ENCODE measurements around the gene NPC1L1.

The NPC1L1 gene

DNA sequence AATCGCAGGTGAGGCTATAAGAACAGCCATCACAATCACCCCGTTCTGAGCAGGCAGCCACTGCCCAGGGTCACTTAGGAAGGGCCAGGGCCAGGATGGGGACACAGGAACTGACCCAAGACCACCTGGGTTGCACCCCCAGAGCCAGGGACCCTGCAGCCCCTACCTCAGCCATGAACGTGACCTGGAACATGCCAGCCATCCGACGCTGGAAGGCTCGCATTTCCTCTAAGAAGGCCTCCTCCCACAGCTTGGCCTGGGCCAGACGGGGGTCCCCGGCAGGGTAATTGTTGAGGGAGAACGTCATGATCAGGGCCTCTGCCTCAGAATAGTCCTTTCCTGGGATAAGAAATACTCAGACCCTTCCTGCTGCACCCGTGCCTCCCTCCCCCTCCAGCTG lies 5.0 kb downstream of the NPC1L1 start:
- peaks cover 2 to 4% of the 10 kb centered on the region in 2 donors for H3K4me1 Mint-ChIP-seq
- DNase-seq (no peak), ATAC-seq (replicated peaks) (no peak)
- no peaks in the 10 kb centered on the region for H3K36me3 Mint-ChIP-seq
- H3K27me3 Mint-ChIP-seq, result peaks cover 0 to 8% of the 10 kb centered on the region in 2 donors
- H3K4me3 Mint-ChIP-seq, result no peak overlapping the region
- H3K9me3 Mint-ChIP-seq, result no peaks in the 10 kb centered on the region
- H3K27ac Mint-ChIP-seq, result no peak overlapping the region

GRCh38 chr7:44535348-44536064 lies 5.6 kb downstream of the NPC1L1 start:
- no peaks in the 10 kb centered on the region for H3K9me3 Mint-ChIP-seq
- no peak overlapping the region for H3K27ac Mint-ChIP-seq

DNA sequence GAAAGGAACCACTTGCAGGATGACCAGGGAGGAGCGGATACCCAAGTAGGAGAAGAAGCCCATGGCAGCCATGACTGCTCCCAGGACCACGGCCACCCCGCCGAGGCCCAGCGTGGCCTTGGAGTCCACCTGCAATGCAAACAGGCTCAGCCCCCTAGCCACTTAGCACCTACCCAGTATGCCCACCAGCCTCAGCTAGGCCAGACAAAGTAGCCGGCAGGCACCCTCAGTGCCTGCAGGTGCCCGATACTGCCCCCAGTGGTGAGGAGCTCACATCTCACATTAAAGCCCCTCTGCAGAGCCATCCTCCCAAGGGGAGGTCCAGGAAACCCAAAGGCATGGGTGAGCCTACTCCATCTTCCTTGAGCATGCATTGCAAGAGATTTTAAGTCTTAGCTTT lies 6.6 kb downstream of the NPC1L1 start:
- peak; percentile 31 for DNase-seq
- peaks cover 9 to 10% of the 10 kb centered on the region in 2 donors for H3K4me1 Mint-ChIP-seq
- no peaks in the 10 kb centered on the region for H3K9me3 Mint-ChIP-seq
- H3K27me3 Mint-ChIP-seq, result peaks cover 0 to 7% of the 10 kb centered on the region in 2 donors
- no peak overlapping the region for H3K4me3 Mint-ChIP-seq
- no peaks in the 10 kb centered on the region for H3K36me3 Mint-ChIP-seq
- ATAC-seq (replicated peaks), result peak; percentile 84 to 87
- no peak overlapping the region for H3K27ac Mint-ChIP-seq

More at GRCh38 chr7:44535348-44536064, 5.6 kb downstream of the NPC1L1 start:
- H3K27me3 Mint-ChIP-seq, result peaks cover 0 to 11% of the 10 kb centered on the region in 2 donors
- ATAC-seq (replicated peaks) (no peak), DNase-seq (no peak)
- no peak overlapping the region for H3K4me3 Mint-ChIP-seq
- no peaks in the 10 kb centered on the region for H3K36me3 Mint-ChIP-seq
- H3K4me1 Mint-ChIP-seq, result peaks cover 8 to 10% of the 10 kb centered on the region in 2 donors

DNA sequence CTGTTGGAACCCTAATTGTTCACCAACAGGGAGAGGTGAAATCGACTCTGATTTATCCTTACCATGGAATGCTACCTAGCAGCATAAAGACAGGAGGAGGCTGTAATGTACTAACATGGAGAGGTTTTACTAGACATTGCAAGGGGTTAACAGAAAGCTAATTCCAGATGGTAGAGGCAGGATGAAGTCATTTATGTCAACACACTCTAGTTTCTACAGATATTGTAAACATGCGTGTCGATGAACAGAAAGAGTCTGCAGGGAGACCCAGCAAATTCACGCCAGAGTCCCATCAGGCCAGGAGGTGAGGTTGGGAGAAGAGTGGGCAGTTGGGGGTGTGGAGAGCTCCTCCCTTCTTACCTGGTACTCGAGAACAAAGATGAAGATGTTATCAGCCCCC lies 7.0 kb downstream of the NPC1L1 start:
- ATAC-seq (replicated peaks) (no peak), DNase-seq (no peak)
- H3K27ac Mint-ChIP-seq, result no peak overlapping the region
- no peak overlapping the region for H3K4me3 Mint-ChIP-seq
- peaks cover 0 to under 1% of the 10 kb centered on the region in 2 donors for H3K9me3 Mint-ChIP-seq
- H3K27me3 Mint-ChIP-seq, result peaks cover 0 to 4% of the 10 kb centered on the region in 2 donors
- no peaks in the 10 kb centered on the region for H3K36me3 Mint-ChIP-seq
- peaks cover 9 to 10% of the 10 kb centered on the region in 2 donors for H3K4me1 Mint-ChIP-seq

GRCh38 chr7:44533301-44534055 lies 7.7 kb downstream of the NPC1L1 start:
- peaks cover 9 to 10% of the 10 kb centered on the region in 2 donors for H3K4me1 Mint-ChIP-seq
- H3K36me3 Mint-ChIP-seq, result no peaks in the 10 kb centered on the region
- no peak overlapping the region for H3K27ac Mint-ChIP-seq
- no peak for ATAC-seq (replicated peaks)
- no peak for DNase-seq
- H3K9me3 Mint-ChIP-seq, result peaks cover 0 to 2% of the 10 kb centered on the region in 2 donors
- peaks cover 0 to 4% of the 10 kb centered on the region in 2 donors for H3K27me3 Mint-ChIP-seq
- H3K4me3 Mint-ChIP-seq, result no peak overlapping the region

GRCh38 chr7:44531421-44532380 lies 9.4 kb downstream of the NPC1L1 start:
- no peak overlapping the region for H3K4me3 Mint-ChIP-seq

GRCh38 chr7:44530990-44531389 lies 10.1 kb downstream of the NPC1L1 start:
- Mint-ChIP-seq H3K27ac (no peak overlapping the region), H3K4me3 (no peak overlapping the region), H3K27me3 (peaks cover 0 to 4% of the 10 kb centered on the region in 2 donors), H3K9me3 (peaks cover 1 to 5% of the 10 kb centered on the region in 2 donors), H3K36me3 (peaks cover 0 to 2% of the 10 kb centered on the region in 2 donors), H3K4me1 (peaks cover 9 to 10% of the 10 kb centered on the region in 2 donors)
- DNase-seq, result no peak
- ATAC-seq (replicated peaks), result peak in 1 of 2 donors; percentile 39

More at GRCh38 chr7:44531421-44532380, 9.4 kb downstream of the NPC1L1 start:
- H3K36me3 Mint-ChIP-seq, result no peaks in the 10 kb centered on the region
- no peak for DNase-seq
- peaks cover 0 to 4% of the 10 kb centered on the region in 2 donors for H3K9me3 Mint-ChIP-seq
- no peak overlapping the region for H3K27ac Mint-ChIP-seq
- peaks cover 0 to 4% of the 10 kb centered on the region in 2 donors for H3K27me3 Mint-ChIP-seq
- H3K4me1 Mint-ChIP-seq, result peaks cover 9 to 10% of the 10 kb centered on the region in 2 donors
- no peak for ATAC-seq (replicated peaks)

- Mint-ChIP-seq H3K4me1 (no peaks in the 10 kb centered on the region), H3K4me3 (no peak overlapping the region), H3K27ac (no peak overlapping the region), H3K36me3 (peaks cover 7 to 13% of the 10 kb centered on the region in 2 donors), H3K9me3 (peaks cover 13 to 16% of the 10 kb centered on the region in 2 donors), H3K27me3 (peaks cover 14 to 15% of the 10 kb centered on the region in 2 donors)
- no peak for DNase-seq
- no peak for ATAC-seq (replicated peaks)
Observed at GRCh38 chr7:44524811-44525388, 16.2 kb downstream of the NPC1L1 start.

GRCh38 chr7:44522315-44522714 lies 18.8 kb downstream of the NPC1L1 start:
- Mint-ChIP-seq H3K27me3 (peaks cover 14 to 23% of the 10 kb centered on the region in 2 donors), H3K9me3 (peaks cover 11 to 13% of the 10 kb centered on the region in 2 donors)
- DNase-seq, result no peak

DNA sequence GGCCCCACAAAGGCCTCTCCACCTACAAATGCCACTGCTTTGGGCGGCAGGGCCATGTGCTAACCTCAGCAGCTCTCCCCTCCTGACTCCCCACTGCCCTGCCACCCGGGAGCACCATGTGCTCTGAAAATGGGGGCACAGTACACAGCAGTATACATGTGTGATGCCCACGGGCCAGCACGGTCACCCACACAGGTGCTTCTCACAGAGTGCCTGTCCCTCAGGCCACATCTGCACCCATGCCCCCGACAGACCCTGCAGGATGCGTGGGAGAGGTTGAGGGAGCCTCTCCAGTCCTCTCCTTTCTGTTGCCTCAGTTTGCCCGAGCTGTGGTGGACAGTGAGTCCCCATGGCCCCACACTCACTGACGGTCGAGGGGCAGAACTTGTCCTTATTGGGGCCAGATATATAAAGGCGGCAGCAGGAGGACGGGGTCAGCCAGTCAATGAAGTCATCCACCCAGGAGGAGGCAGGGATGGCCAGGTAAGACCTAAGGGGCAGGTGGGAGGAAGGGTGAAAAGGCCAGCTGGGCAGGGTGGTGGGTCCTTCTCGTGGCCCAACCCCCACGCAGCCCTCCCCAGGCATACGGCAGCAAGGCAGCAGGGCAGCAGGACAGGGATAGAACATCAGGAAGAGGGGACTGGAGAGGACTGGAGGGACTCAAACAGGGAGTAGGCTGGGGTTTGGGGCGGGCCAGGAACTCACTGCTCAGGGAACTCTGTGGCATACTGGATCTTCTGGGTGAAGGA lies 19.6 kb downstream of the NPC1L1 start:
- H3K27me3 Mint-ChIP-seq, result peaks cover 14 to 24% of the 10 kb centered on the region in 2 donors
- H3K36me3 Mint-ChIP-seq, result peaks cover 7 to 13% of the 10 kb centered on the region in 2 donors
- no peak overlapping the region for H3K27ac Mint-ChIP-seq
- ATAC-seq (replicated peaks) (no peak), DNase-seq (no peak)
- H3K9me3 Mint-ChIP-seq, result peaks cover 11 to 13% of the 10 kb centered on the region in 2 donors
- no peak overlapping the region for H3K4me3 Mint-ChIP-seq
- no peaks in the 10 kb centered on the region for H3K4me1 Mint-ChIP-seq

More at GRCh38 chr7:44522315-44522714, 18.8 kb downstream of the NPC1L1 start:
- Mint-ChIP-seq H3K36me3 (peaks cover 7 to 13% of the 10 kb centered on the region in 2 donors), H3K4me3 (no peak overlapping the region), H3K4me1 (no peaks in the 10 kb centered on the region), H3K27ac (no peak overlapping the region)
- no peak for ATAC-seq (replicated peaks)

- H3K4me3 Mint-ChIP-seq, result no peak overlapping the region
- no peak for DNase-seq
- H3K27me3 Mint-ChIP-seq, result peaks cover 14 to 32% of the 10 kb centered on the region in 2 donors
- no peaks in the 10 kb centered on the region for H3K4me1 Mint-ChIP-seq
- H3K36me3 Mint-ChIP-seq, result peaks cover 4 to 8% of the 10 kb centered on the region in 2 donors
- no peak for ATAC-seq (replicated peaks)
- no peak overlapping the region for H3K27ac Mint-ChIP-seq
- peaks cover 8 to 10% of the 10 kb centered on the region in 2 donors for H3K9me3 Mint-ChIP-seq
Observed at GRCh38 chr7:44520574-44520973, 20.6 kb downstream of the NPC1L1 start.

DNA sequence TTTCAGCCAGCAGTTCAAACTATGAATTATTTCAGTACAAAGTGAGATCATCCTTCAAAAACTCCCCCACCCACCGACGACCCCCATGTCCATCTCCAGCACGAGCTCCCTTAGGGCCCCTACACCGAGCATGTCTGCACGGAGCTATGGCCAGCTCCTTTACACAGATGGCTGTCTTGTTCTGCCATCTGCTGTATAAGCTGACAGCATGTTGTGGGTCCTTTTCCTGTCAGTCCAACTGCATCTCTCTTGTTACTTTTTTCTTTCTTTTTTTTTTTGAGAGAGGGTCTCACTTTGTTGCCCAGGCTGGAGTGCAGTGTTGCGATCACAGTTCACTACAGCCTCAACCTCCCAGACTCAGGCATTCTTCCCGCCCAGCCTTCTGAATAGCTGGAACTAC lies 21.6 kb downstream of the NPC1L1 start:
- Mint-ChIP-seq H3K4me3 (no peak overlapping the region), H3K27me3 (peaks cover 14 to 32% of the 10 kb centered on the region in 2 donors), H3K36me3 (peaks cover 0 to 4% of the 10 kb centered on the region in 2 donors), H3K27ac (no peak overlapping the region), H3K9me3 (peaks cover 4 to 5% of the 10 kb centered on the region in 2 donors), H3K4me1 (no peaks in the 10 kb centered on the region)
- ATAC-seq (replicated peaks) (no peak), DNase-seq (no peak)

- Mint-ChIP-seq H3K36me3 (no peaks in the 10 kb centered on the region), H3K9me3 (no peaks in the 10 kb centered on the region), H3K27ac (no peak overlapping the region), H3K4me1 (no peaks in the 10 kb centered on the region), H3K4me3 (no peak overlapping the region), H3K27me3 (peaks cover 16 to 32% of the 10 kb centered on the region in 2 donors)
- DNase-seq (no peak), ATAC-seq (replicated peaks) (no peak)
Observed at GRCh38 chr7:44518761-44519160, 22.4 kb downstream of the NPC1L1 start.
